Activated T-helper 9 cell treated with anti-CD3 and anti-CD28 coated beads, Interleukin-2, amount 50 U/mL, for 16 hours (primary cell): ENCODE measurements around the gene VCPKMT.

Experiments
- DNase-seq: peaks from one replicate; pipeline ENCODE4 v3.0.0-alpha.2; 2020; ENCODE audit warnings: low read depth

The VCPKMT gene

GRCh38 chr14:50116181-50116956 is at the start of gene VCPKMT:
Gene VCPKMT (minus strand): TSS chr14:50116572. CDS start chr14:50116552, 20 bp downstream.
- peak; percentile 96 for DNase-seq

- no peak for DNase-seq
Measured at GRCh38 chr14:50156111-50156510, 39.7 kb upstream of the VCPKMT start.

- no peak for DNase-seq
Measured at GRCh38 chr14:50148799-50149198, 32.4 kb upstream of the VCPKMT start.

- no peak for DNase-seq
Measured at GRCh38 chr14:50139192-50139591, 22.8 kb upstream of the VCPKMT start.

GRCh38 chr14:50127802-50128201 is 11.4 kb upstream of the VCPKMT start:
- DNase-seq = no peak

GRCh38 chr14:50123062-50123461 is 6.7 kb upstream of the VCPKMT start:
- no peak for DNase-seq

GRCh38 chr14:50122291-50122690 is 5.9 kb upstream of the VCPKMT start:
- no peak for DNase-seq

GRCh38 chr14:50121486-50121885 is 5.1 kb upstream of the VCPKMT start:
- no peak for DNase-seq

- no peak for DNase-seq
Measured at GRCh38 chr14:50117456-50117855, 1.1 kb upstream of the VCPKMT start.

GRCh38 chr14:50116966-50117365 is 594 bp upstream of the VCPKMT start:
- DNase-seq = no peak

- no peak for DNase-seq
Measured at GRCh38 chr14:50113381-50114035, 2.9 kb downstream of the VCPKMT start.

GRCh38 chr14:50110323-50111037 is 5.9 kb downstream of the VCPKMT start:
- no peak for DNase-seq

- DNase-seq = no peak
Measured at GRCh38 chr14:50109342-50109741, 7.0 kb downstream of the VCPKMT start.

- DNase-seq = no peak
Measured at GRCh38 chr14:50107850-50108249, 8.5 kb downstream of the VCPKMT start.

- no peak for DNase-seq
Measured at GRCh38 chr14:50106178-50106577, 10.2 kb downstream of the VCPKMT start.

GRCh38 chr14:50103558-50103957 is 12.8 kb downstream of the VCPKMT start:
- no peak for DNase-seq

GRCh38 chr14:50101417-50101816 is 15.0 kb downstream of the VCPKMT start:
- no peak for DNase-seq

GRCh38 chr14:50100805-50101204 is 15.6 kb downstream of the VCPKMT start:
- no peak for DNase-seq

- no peak for DNase-seq
Measured at GRCh38 chr14:50099335-50099734, 17.0 kb downstream of the VCPKMT start.

- no peak for DNase-seq
Measured at GRCh38 chr14:50095895-50096294, 20.5 kb downstream of the VCPKMT start.

GRCh38 chr14:50094056-50094755 is 22.2 kb downstream of the VCPKMT start:
- no peak for DNase-seq

- no peak for DNase-seq
Measured at GRCh38 chr14:50093496-50093895, 22.9 kb downstream of the VCPKMT start.
